ENCODE measurements around the gene DNMT3L. TPM values are rescaled to one million over a fixed set of nuclear protein-coding genes. Genes with fewer than 3 reads are reported as not detected.
A peak's percentile ranks its signal among the peaks of the same experiment; 100 is the strongest.

The DNMT3L gene
- total and polyA plus RNA-seq, 8 donors, result not detected

DNA sequence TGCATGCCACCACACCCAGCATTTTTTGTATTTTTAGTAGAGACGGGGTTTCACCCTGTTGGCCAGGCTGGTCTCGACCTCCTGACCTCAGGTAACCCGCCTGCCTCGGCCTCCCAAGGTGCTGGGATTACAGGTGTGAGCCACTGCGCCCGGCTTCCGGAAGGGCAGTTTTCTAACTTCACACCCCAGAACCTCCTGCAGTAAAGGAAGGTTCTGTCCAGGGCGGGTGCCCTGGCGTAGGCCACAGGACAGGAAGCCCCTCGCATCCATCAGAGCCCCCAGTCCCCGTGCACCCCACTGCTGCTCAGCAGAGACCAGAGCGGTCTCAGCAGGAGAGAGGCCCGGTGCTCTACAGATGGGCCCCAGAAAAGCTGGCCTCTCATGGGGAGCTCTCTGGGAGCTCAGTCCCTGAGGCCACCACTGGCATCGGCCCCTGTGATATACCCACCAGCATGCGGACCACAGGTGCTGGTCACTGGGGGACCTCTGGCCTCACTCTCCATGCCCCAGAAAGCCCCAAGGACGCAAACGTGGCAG is 4.1 kb upstream of the DNMT3L start:
- TF ChIP-seq, protein P1, sequence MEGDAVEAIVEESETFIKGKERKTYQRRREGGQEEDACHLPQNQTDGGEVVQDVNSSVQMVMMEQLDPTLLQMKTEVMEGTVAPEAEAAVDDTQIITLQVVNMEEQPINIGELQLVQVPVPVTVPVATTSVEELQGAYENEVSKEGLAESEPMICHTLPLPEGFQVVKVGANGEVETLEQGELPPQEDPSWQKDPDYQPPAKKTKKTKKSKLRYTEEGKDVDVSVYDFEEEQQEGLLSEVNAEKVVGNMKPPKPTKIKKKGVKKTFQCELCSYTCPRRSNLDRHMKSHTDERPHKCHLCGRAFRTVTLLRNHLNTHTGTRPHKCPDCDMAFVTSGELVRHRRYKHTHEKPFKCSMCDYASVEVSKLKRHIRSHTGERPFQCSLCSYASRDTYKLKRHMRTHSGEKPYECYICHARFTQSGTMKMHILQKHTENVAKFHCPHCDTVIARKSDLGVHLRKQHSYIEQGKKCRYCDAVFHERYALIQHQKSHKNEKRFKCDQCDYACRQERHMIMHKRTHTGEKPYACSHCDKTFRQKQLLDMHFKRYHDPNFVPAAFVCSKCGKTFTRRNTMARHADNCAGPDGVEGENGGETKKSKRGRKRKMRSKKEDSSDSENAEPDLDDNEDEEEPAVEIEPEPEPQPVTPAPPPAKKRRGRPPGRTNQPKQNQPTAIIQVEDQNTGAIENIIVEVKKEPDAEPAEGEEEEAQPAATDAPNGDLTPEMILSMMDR (IDR thresholded peaks at IDR 0.05), result no peak
- H3K27me3 ChIP-seq, result peaks cover 0 to 5% of the 10 kb centered on the region in 2 donors
- ATAC-seq (no peak), DNase-seq (peak in 1 of 4 donors; percentile 67)
- intact Hi-C loops (cut with DNase I), result no loop called here
- no peak overlapping the region for H3K4me3 ChIP-seq
- no peaks in the 10 kb centered on the region for H3K9me3 ChIP-seq
- H3K4me1 ChIP-seq, result no peaks in the 10 kb centered on the region
- H3K27ac ChIP-seq, result no peak overlapping the region
- H3K36me3 ChIP-seq, result no peaks in the 10 kb centered on the region

DNA sequence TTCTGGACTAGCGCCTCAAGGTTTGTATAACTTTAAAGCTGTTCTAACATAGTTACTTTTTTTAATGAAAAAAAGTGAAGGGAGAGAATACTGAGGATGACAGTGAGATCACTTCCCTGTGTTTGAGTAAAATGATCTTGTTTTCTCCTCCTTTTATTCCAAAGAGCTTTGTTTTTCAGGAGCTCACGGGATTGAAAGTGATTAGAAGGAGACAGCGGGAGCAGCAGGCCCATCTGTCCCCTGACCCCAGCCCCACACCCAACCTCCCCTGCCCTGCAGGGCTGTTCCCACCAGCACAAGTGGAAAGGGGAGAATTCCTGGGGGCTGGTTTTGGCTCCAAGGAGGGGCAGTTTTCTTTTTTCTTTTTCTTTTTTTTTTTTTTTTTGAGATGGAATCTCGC is 2.1 kb upstream of the DNMT3L start:
- DNase-seq, result no peak
- ATAC-seq, result no peak
- no peaks in the 10 kb centered on the region for H3K4me1 ChIP-seq
- no peaks in the 10 kb centered on the region for H3K36me3 ChIP-seq
- H3K9me3 ChIP-seq, result peaks cover 0 to 3% of the 10 kb centered on the region in 2 donors
- TF ChIP-seq, protein P1 (IDR thresholded peaks at IDR 0.05), result no peak
- intact Hi-C loops (cut with DNase I), result no loop called here
- peaks cover 0 to 5% of the 10 kb centered on the region in 2 donors for H3K27me3 ChIP-seq
- H3K27ac ChIP-seq, result no peak overlapping the region
- no peak overlapping the region for H3K4me3 ChIP-seq

DNA sequence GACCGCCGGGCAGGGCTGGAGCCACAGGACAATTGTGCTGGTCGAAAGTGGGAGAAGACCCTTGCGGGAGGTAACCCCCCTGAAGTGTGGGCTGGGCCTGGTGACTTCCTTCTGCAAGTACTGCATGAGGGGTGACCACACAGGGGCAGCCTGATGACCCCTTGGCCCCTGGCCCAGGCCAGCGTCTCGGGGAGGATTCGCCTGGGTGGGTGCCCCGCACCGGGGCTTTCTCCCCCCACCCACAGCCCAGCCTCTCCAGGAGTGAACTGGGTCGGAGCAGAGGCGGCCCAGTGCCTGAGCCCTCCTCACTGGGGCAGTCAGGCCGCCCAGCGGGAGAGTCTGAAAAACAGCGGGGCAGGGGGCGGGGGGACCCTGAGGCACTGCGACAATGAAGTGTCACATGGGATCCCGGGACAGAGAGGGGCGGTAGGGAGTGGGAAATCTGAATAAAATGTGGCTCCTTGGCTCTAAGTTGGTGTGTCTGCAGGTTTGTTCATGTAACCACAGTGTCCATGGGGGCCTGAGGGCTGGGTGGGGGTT is 1.6 kb upstream of the DNMT3L start:
- Histone ChIP-seq H3K27me3 (peaks cover 0 to 5% of the 10 kb centered on the region in 2 donors), H3K4me3 (no peak overlapping the region), H3K4me1 (no peaks in the 10 kb centered on the region), H3K9me3 (peaks cover 0 to 3% of the 10 kb centered on the region in 2 donors), H3K36me3 (no peaks in the 10 kb centered on the region), H3K27ac (no peak overlapping the region)
- TF ChIP-seq, protein P1 (IDR thresholded peaks at IDR 0.05), result no peak
- intact Hi-C loops (cut with DNase I), result no loop called here
- ATAC-seq (no peak), DNase-seq (peak in 1 of 4 donors; percentile 68)

DNA sequence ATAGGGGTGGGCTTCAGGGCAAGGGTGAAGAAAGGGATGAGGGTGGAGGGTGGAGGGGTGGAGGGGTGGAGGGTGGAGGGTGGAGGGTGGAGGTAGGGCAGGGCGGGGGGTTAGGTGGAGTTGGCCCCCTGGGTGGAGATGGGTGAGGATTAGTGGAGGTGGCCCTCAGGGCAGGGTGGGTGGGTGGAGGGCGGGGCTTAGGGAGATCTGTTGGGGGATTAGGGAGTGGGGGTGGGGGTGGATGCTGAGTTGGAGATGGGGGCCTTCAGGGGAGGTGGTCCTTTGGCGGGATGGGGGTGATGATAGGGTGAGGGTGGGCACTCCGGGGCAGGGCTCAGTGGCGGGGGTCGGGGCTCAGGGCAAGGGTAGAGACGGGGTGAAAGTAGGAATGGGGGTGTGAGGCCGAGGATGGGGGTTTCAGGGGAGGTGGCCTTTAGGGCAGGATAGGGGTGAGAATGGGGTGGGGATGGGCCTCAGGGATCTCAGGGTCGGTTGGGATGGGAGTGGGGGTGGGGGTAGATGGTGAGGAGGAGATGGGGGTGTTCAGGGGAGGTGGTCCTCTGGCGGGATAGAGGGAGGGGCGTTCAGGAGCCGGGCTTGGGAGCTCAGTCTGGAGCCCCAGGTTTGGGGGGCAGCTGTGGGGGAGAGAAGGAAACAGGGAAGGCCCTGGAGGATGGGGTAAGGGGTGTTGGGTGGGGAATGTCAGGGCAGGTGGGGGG is 800 bp upstream of the DNMT3L start:
- TF ChIP-seq, protein P1 (IDR thresholded peaks at IDR 0.05), result no peak
- Histone ChIP-seq H3K36me3 (no peaks in the 10 kb centered on the region), H3K27ac (no peak overlapping the region), H3K27me3 (peaks cover 0 to 5% of the 10 kb centered on the region in 2 donors), H3K4me3 (no peak overlapping the region), H3K4me1 (no peaks in the 10 kb centered on the region), H3K9me3 (peaks cover 0 to 3% of the 10 kb centered on the region in 2 donors)
- peak in 1 of 4 donors; percentile 38 for DNase-seq
- intact Hi-C loops (cut with DNase I), result no loop called here
- no peak for ATAC-seq
